PC-3 (cell line): ENCODE data around the gene SNX32. TPM values are rescaled to one million over a fixed set of nuclear protein-coding genes. Genes with fewer than 3 reads are reported as not detected.

ENCODE experiments used
- ATAC-seq: fragments of 200-7000 bp; cut with Tn5 transposase; 2 replicates; pipeline ENCODE4 v1.9.1; 2020; ENCODE audit warnings: mild to moderate bottlenecking, moderate library complexity
- BruUV-seq: library from RNA; stranded (reverse); fragments of 400-500 nt; replicated peaks from 2 replicates; lab custom pipeline; 2021; lab: Mats Ljungman, UMichigan
- CTCF ChIA-PET: fragments of 300-600 bp; sonication (Branson Sonifier 250); formaldehyde crosslinking; loops from one replicate; lab custom pipeline; 2022; ENCODE audit warnings: antibody characterized with exemption; lab: Charles Lee
- POLR2A ChIA-PET: fragments of 300-600 bp; sonication (Branson Sonifier 250); formaldehyde crosslinking; loops from one replicate; lab custom pipeline; 2022; ENCODE audit warnings: antibody characterized with exemption; ENCODE audit not compliant: unreplicated experiment; lab: Charles Lee
- DNase-seq: peaks from one replicate; pipeline ENCODE4 v3.0.0-alpha.2; 2015
- H2AFZ ChIP-seq: fragments of 300-600 bp; sonication (generic); 2 replicates; pipeline ENCODE4 v1.6.0; 2016; ENCODE audit warnings: antibody characterized with exemption, low read length
- H3F3A ChIP-seq: fragments of 300-600 bp; sonication (generic); one replicate; pipeline ENCODE4 v1.6.0; 2017; ENCODE audit warnings: antibody characterized with exemption, low read length, control low read depth, mild to moderate bottlenecking; ENCODE audit not compliant: unreplicated experiment
- H3K27ac ChIP-seq: fragments of 300-600 bp; sonication (generic); 2 replicates; pipeline ENCODE4 v1.5.1; 2016; ENCODE audit warnings: mild to moderate bottlenecking, low read length
- H3K27me3 ChIP-seq: fragments of 300-600 bp; sonication (generic); 2 replicates; pipeline ENCODE4 v1.6.1; 2016; ENCODE audit warnings: low read length, mixed read lengths
- H3K36me3 ChIP-seq: fragments of 300-600 bp; sonication (generic); 2 replicates; pipeline ENCODE4 v1.6.1; 2016; ENCODE audit warnings: low read depth, mixed run types, low read length, mixed read lengths
- H3K4me1 ChIP-seq: fragments of 300-600 bp; sonication (generic); 2 replicates; pipeline ENCODE4 v1.5.1; 2016; ENCODE audit warnings: low read length; ENCODE audit not compliant: insufficient read depth
- H3K4me2 ChIP-seq: fragments of 300-600 bp; sonication (generic); 2 replicates; pipeline ENCODE4 v1.6.0; 2016; ENCODE audit warnings: low read length
- H3K4me3 ChIP-seq: fragments of 300-600 bp; sonication (generic); 2 replicates; pipeline ENCODE4 v1.5.1; 2016; ENCODE audit warnings: mild to moderate bottlenecking, low read length, mixed read lengths
- H3K79me2 ChIP-seq: fragments of 300-600 bp; sonication (generic); 2 replicates; pipeline ENCODE4 v1.6.1; 2017; ENCODE audit warnings: low read length, mixed read lengths
- H3K9ac ChIP-seq: fragments of 300-600 bp; sonication (generic); 2 replicates; pipeline ENCODE4 v1.6.0; 2016; ENCODE audit warnings: mild to moderate bottlenecking, low read length
- H3K9me2 ChIP-seq: fragments of 300-600 bp; sonication (generic); replicated peaks from 2 replicates; pipeline ENCODE4 v1.6.1; 2016; ENCODE audit warnings: mixed run types, low read length, mixed read lengths
- H3K9me3 ChIP-seq: fragments of 300-600 bp; sonication (generic); 2 replicates; pipeline ENCODE4 v1.6.1; 2016; ENCODE audit warnings: low read length, mixed read lengths
- H4K20me1 ChIP-seq: fragments of 300-600 bp; sonication (generic); 2 replicates; pipeline ENCODE4 v1.6.1; 2016; ENCODE audit warnings: low read length, mixed read lengths
- EZH2 ChIP-seq: fragments of 300-600 bp; sonication (generic); IDR thresholded peaks from one replicate; pipeline ENCODE4 v1.6.1; 2017; ENCODE audit warnings: antibody characterized with exemption, mild to moderate bottlenecking, low read length; ENCODE audit not compliant: unreplicated experiment
- EZH2phosphoT487 ChIP-seq: fragments of 300-600 bp; sonication (generic); IDR thresholded peaks from 2 replicates; pipeline ENCODE4 v1.6.1; 2018; ENCODE audit warnings: mild to moderate bottlenecking, antibody characterized with exemption, low read length, borderline replicate concordance
- intact Hi-C: fragments of 100-400 bp; cut with micrococcal nuclease; formaldehyde crosslinking; loops from 2 replicates; pipeline ENCODE4 v1.9.0; 2023
- total RNA-seq: library from RNA; depleted of rRNA; stranded (reverse); fragments of >200 nt; gene quantifications from 2 replicates; pipeline ENCODE4 v1.2.3, GENCODE V29; 2014
- TF ChIP-seq, protein P1 (sequence below): fragments of 300-600 bp; sonication (generic); conservative IDR thresholded peaks from 2 replicates; pipeline ENCODE4 v1.5.1; 2017; ENCODE audit warnings: antibody characterized with exemption, low read depth, mild to moderate bottlenecking, low read length

Gene SNX32
- total RNA-seq, 1 experiment from 2014 or later: not detected

DNA sequence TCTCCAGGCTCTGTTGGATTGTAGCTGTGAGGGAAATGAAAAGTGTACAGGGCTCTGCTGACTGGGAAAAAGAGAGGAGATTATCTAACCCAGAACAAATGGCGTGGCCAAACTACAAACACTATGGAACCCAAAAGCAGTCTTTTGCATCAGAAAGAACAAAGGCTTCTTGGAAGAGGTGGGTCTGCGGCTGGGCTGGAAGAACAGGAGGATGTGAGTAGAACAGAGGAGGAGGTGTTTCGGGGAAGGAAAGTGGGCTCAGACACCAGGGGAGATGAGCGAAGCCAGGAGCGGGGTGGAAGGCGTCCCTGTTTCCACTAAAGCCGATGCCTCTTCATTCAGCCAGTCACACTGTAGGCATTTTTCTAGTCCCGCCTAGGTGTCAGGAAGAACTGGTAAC is 34.9 kb upstream of the SNX32 start:
- Histone ChIP-seq H3K9me3 (no peaks in the 10 kb centered on the region), H3K9me2 (no peaks in the 10 kb centered on the region), H3K79me2 (peaks cover 3% of the 10 kb centered on the region), H3K27ac (no peak overlapping the region), H3K9ac (no peak overlapping the region), H3K4me1 (peaks cover under 1% of the 10 kb centered on the region), H3F3A (no peaks in the 10 kb centered on the region), H3K36me3 (peaks cover 10% of the 10 kb centered on the region; the same call in 1 of the 2 replicates), H3K4me2 (no peak overlapping the region), H3K27me3 (no peaks in the 10 kb centered on the region), H3K4me3 (no peak overlapping the region), H2AFZ (no peak overlapping the region), H4K20me1 (peaks cover 4% of the 10 kb centered on the region; the same call in 1 of the 2 replicates)
- no TSS peak for BruUV-seq
- ChIA-PET POLR2A (interaction anchor here (0.6 kb wide), 1 partner anchor 33 kb away, joined by 5 read pairs; no protein-coding TSS in a partner anchor), CTCF (interaction anchor here (0.5 kb wide), 1 partner anchor 89 kb away, joined by 6 read pairs; the partner anchor contains the start of gene FIBP)
- ATAC-seq (no peak), DNase-seq (no peak)
- intact Hi-C loops: no loop called here
- no peak for TF ChIP-seq EZH2
- TF ChIP-seq, protein P1, sequence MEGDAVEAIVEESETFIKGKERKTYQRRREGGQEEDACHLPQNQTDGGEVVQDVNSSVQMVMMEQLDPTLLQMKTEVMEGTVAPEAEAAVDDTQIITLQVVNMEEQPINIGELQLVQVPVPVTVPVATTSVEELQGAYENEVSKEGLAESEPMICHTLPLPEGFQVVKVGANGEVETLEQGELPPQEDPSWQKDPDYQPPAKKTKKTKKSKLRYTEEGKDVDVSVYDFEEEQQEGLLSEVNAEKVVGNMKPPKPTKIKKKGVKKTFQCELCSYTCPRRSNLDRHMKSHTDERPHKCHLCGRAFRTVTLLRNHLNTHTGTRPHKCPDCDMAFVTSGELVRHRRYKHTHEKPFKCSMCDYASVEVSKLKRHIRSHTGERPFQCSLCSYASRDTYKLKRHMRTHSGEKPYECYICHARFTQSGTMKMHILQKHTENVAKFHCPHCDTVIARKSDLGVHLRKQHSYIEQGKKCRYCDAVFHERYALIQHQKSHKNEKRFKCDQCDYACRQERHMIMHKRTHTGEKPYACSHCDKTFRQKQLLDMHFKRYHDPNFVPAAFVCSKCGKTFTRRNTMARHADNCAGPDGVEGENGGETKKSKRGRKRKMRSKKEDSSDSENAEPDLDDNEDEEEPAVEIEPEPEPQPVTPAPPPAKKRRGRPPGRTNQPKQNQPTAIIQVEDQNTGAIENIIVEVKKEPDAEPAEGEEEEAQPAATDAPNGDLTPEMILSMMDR: no peak
- no peak for TF ChIP-seq EZH2phosphoT487

DNA sequence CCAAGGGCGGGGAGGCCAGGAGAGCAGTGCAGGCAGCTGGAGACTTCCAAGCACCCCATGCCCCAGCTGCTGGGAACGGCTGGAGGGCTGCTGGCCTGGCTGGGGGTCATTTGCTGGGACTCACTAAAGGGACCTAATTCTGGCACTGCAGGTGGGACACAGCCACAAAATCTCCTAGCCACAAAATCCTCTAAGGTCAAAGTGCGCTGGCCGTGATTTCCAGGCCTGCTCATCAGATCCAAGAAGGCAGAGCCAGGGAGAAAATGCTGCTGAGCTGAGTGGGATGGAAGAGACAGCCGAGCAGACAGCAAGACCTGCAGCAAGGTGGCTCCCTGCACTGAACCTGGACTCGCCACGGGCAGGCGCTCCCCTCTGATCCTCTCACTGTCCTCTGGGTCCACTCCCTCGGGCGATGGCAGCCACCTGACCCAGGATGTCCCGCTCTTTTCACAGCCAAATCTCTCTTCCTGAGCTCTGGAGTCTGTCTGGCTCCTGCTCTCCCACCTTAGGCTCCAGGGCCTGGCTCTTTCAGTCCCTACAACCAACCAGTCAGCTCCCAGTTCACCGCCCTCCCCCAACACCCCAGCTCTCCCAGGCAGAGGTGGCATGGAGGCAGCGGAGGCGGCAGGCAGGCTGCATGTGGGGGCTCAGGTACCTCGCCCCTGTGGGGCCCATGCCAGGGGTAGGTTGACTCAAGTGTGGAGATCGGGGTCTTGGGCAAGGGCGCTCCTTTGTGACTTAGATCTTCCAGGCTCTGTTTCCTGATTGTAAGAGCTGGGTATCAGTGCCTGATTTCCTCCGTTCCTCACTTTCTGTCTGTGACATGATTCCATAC is 32.4 kb upstream of the SNX32 start:
- no TSS peak for BruUV-seq
- no peak overlapping the region for H3K9ac ChIP-seq
- TF ChIP-seq EZH2 (no peak), EZH2phosphoT487 (no peak)
- TF ChIP-seq, protein P1: no peak

DNA sequence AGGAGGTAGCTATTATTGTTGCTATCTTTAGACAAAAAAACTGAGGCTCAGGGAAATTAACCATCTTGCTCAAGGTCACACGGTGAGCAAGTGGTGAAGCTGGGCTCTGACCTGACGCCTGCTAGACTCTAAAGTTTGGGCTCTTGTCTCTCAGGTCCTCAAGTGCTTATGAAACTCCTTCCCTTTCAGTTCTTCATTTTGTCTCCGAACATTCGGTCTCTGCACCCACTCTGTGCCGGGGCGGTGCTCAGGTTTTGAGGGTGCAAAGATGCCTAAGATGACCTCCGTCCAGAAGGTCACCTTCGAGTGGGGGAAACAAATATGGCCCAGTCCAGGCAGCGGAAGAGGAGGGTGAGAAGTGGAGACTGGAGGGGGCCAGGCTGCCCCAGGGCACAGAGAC is 30.9 kb upstream of the SNX32 start:
- H3K9me2 ChIP-seq: no peaks in the 10 kb centered on the region
- TF ChIP-seq, protein P1: no peak
- TF ChIP-seq EZH2: no peak
- no peak for TF ChIP-seq EZH2phosphoT487
- no peaks in the 10 kb centered on the region for H3F3A ChIP-seq
- no peak overlapping the region for H3K4me2 ChIP-seq
- H3K36me3 ChIP-seq: no peaks in the 10 kb centered on the region
- no peak overlapping the region for H3K27ac ChIP-seq
- BruUV-seq: no TSS peak
- no peak overlapping the region for H2AFZ ChIP-seq
- H3K79me2 ChIP-seq: no peaks in the 10 kb centered on the region
- CTCF ChIA-PET: no interaction called here
- POLR2A ChIA-PET: no interaction called here
- H3K4me1 ChIP-seq: no peaks in the 10 kb centered on the region
- DNase-seq (no peak), ATAC-seq (no peak)
- H3K4me3 ChIP-seq: no peak overlapping the region
- H3K9ac ChIP-seq: no peak overlapping the region
- H3K27me3 ChIP-seq: no peaks in the 10 kb centered on the region
- no peaks in the 10 kb centered on the region for H4K20me1 ChIP-seq
- no peaks in the 10 kb centered on the region for H3K9me3 ChIP-seq
- intact Hi-C loops: no loop called here

More for the DNA sequence above, 32.4 kb upstream of the SNX32 start:
- ATAC-seq (no peak), DNase-seq (no peak)
- H4K20me1 ChIP-seq: no peaks in the 10 kb centered on the region
- H3K79me2 ChIP-seq: no peaks in the 10 kb centered on the region
- ChIA-PET POLR2A (no interaction called here), CTCF (no interaction called here)
- no peaks in the 10 kb centered on the region for H3K9me3 ChIP-seq
- no peak overlapping the region for H2AFZ ChIP-seq
- no peaks in the 10 kb centered on the region for H3K9me2 ChIP-seq
- intact Hi-C loops: no loop called here
- no peaks in the 10 kb centered on the region for H3K27me3 ChIP-seq
- H3K4me2 ChIP-seq: no peak overlapping the region
- H3K36me3 ChIP-seq: no peaks in the 10 kb centered on the region
- H3F3A ChIP-seq: no peaks in the 10 kb centered on the region
- H3K4me3 ChIP-seq: no peak overlapping the region
- no peak overlapping the region for H3K27ac ChIP-seq
- H3K4me1 ChIP-seq: no peaks in the 10 kb centered on the region
